Ovary (tissue), 9 donors: ENCODE measurements around the gene CNRIP1. TPM values are rescaled to one million over a fixed set of nuclear protein-coding genes. Genes with fewer than 3 reads are reported as not detected.
A peak's percentile ranks its signal among the peaks of the same experiment; 100 is the strongest.

Source experiments
- DNase-seq, 5 donors: peaks; one replicate each; pipeline ENCODE4 v3.0.0-alpha.2; 2019 to 2020
- H3K27ac ChIP-seq, 2 donors: fragments of 200-600 bp; one replicate each; pipeline versions ENCODE4 v1.5.1 to v1.8.0; 2019 to 2022
- H3K27me3 ChIP-seq: fragments of 200-600 bp; one replicate; pipeline ENCODE4 v1.8.0; 2022
- H3K36me3 ChIP-seq: fragments of 200-600 bp; sonication (generic); one replicate; pipeline ENCODE4 v1.5.1; 2019
- H3K4me1 ChIP-seq: one replicate; pipeline ENCODE4 v1.8.1; 2013; ENCODE audit warnings: mild to moderate bottlenecking, moderate library complexity; ENCODE audit not compliant: insufficient read depth
- H3K4me3 ChIP-seq: fragments of 200-600 bp; sonication (generic); one replicate; pipeline ENCODE4 v1.5.1; 2017
- H3K9me3 ChIP-seq, 2 donors: fragments of 200-600 bp in 1 of 2; sonication (generic) in 1 of 2; one replicate each; pipeline versions ENCODE4 v1.5.1 to v1.8.1; 2013 to 2019; ENCODE audit warnings: mild to moderate bottlenecking in 1 of 2, moderate library complexity in 1 of 2
- EP300 ChIP-seq: sonication (generic); formaldehyde crosslinking; IDR thresholded peaks from one replicate; pipeline ENCODE4 v1.6.1; 2017; ENCODE audit warnings: antibody characterized with exemption
- POLR2A ChIP-seq: fragments of 450-650 bp; IDR thresholded peaks from one replicate; pipeline ENCODE4 v1.6.1; 2017; ENCODE audit warnings: antibody characterized with exemption, mild to moderate bottlenecking, moderate library complexity
- WGBS, 3 donors: extraction: QIAGEN DNeasy Blood & Tissue Kit in 1 of 3; methylation state at CpG; one replicate each; pipeline versions ENCODE4 v1.1.5 to v1.1.7; 2013 to 2017; 5-methylcytosine and 5-hydroxymethylcytosine counted together
- intact Hi-C, 4 donors: fragments of 100-400 bp; cut with DNase I; formaldehyde crosslinking; loops; one replicate each; pipeline versions ENCODE4 v1.11.0 to v1.15.1; 2022 to 2023
- polyA plus RNA-seq, 2 donors: library from polyadenylated mRNA; stranded (reverse); fragments of 200-250 nt in 1 of 2; fragments of 350-450 nt in 1 of 2; fragmentation: Illumina TruSeq in 1 of 2; extraction: RNeasy Lipid Tissue Mini Kit (QIAGEN cat#74804) in 1 of 2; gene quantifications; one replicate each; pipeline ENCODE4 v1.2.3, GENCODE V29; 2013 to 2014
- total RNA-seq, 7 donors: library from RNA; depleted of rRNA in 2 of 7; stranded (reverse); fragments of >200 nt in 2 of 7; fragmentation: NEBNext Ultra II Directional in 3 of 7; extraction: Animal tissue kit (Norgen Biotek cat#: 25700) in 3 of 7; gene quantifications; one replicate each; pipeline versions ENCODE4 v1.1.0 to v1.2.4, GENCODE V29; 2016 to 2023
- TF ChIP-seq, protein P1 (sequence below), 3 donors: fragments of 450-650 bp in 2 of 3; fragments of 200-600 bp in 1 of 3; IDR thresholded peaks; one replicate each; pipeline versions ENCODE4 v1.5.1 to v1.8.0; 2016 to 2022; ENCODE audit warnings: antibody characterized with exemption in 3 of 3, mild to moderate bottlenecking in 1 of 3
- donor health status: DM: no; HTN: no; CAD: no; lungs with moderate emphysema.
- donor health status: DM: no; HTN: no; CAD: no.
- donor health status: Bipolar disorder and iron deficiency.
- donor health status: DM: yes; HTN: yes; CAD: no.
- donor health status: DM: no; HTN: no; CAD: no.
- donor health status: DM: yes; HTN: yes; CAD: no.

Gene CNRIP1
- total and polyA plus RNA-seq, 9 donors = 29.8 to 95.5 (median 50.2) TPM

DNA sequence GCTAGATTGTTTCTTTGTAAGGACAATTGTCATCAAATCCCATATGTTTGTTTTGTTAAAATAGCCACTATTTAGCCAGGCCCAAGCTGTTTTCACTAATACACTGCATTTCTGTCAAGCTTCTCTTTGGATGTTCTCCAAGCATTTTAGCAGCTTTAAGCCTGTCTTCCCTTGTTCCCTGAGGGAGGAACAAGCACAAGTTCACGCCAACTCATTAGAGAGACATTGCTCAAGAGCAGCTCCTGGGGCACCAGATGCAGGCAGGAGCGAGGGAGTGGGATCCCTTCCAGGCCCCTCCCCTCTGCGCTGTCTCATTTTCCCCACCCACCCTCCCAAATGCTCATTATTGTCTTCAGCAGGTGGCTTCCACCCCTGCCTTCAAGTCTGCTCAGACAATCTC lies 34.9 kb downstream of the CNRIP1 start:
- no peak for TF ChIP-seq EP300
- TF ChIP-seq POLR2A = no peak
- TF ChIP-seq, protein P1, sequence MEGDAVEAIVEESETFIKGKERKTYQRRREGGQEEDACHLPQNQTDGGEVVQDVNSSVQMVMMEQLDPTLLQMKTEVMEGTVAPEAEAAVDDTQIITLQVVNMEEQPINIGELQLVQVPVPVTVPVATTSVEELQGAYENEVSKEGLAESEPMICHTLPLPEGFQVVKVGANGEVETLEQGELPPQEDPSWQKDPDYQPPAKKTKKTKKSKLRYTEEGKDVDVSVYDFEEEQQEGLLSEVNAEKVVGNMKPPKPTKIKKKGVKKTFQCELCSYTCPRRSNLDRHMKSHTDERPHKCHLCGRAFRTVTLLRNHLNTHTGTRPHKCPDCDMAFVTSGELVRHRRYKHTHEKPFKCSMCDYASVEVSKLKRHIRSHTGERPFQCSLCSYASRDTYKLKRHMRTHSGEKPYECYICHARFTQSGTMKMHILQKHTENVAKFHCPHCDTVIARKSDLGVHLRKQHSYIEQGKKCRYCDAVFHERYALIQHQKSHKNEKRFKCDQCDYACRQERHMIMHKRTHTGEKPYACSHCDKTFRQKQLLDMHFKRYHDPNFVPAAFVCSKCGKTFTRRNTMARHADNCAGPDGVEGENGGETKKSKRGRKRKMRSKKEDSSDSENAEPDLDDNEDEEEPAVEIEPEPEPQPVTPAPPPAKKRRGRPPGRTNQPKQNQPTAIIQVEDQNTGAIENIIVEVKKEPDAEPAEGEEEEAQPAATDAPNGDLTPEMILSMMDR (IDR thresholded peaks at IDR 0.05) = no peak
- H3K27ac ChIP-seq = no peak overlapping the region
- no peaks in the 10 kb centered on the region for H3K9me3 ChIP-seq
- no peak overlapping the region for H3K4me3 ChIP-seq
- 27 to 34% (median 32%) methylated on average over 3 of the region's 3 CpGs for WGBS, 3 donors
- H3K4me1 ChIP-seq = no peaks in the 10 kb centered on the region
- intact Hi-C loops = loop anchor here (5.0 to 10.0 kb wide), 2 partner anchors 160 to 163 kb away; no protein-coding TSS in a partner anchor
- H3K27me3 ChIP-seq = no peaks in the 10 kb centered on the region
- no peaks in the 10 kb centered on the region for H3K36me3 ChIP-seq
- DNase-seq = peak; percentile 27 to 63 (median 33)

DNA sequence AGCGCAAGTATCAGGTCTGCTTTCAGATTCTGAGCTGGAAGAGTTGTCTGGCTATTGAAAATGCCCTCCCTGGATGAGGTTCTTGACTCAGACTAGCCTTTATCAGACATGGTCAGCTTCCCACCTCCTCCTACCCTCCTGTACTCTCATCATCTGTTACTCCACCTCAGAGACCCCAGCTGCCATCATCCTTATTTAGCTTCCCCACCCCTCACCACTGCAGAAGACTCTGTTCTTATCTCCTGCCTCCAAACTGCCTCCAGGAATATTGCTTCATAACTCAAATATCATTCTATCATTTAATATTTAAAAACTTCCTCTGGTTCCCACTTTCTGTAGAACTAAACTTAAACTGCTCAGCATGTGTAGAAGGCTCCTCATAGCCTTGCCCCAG lies 36.3 kb downstream of the CNRIP1 start:
- no peak overlapping the region for H3K4me3 ChIP-seq
- WGBS, 3 donors = 95 to 100% (median 97%) methylated on average over 1 of the region's 1 CpG
- TF ChIP-seq EP300 (no peak), POLR2A (no peak)
- TF ChIP-seq, protein P1 (IDR thresholded peaks at IDR 0.05) = no peak
- intact Hi-C loops = loop anchor here (5.0 to 10.0 kb wide), 2 partner anchors 159 to 161 kb away; no protein-coding TSS in a partner anchor
- no peak overlapping the region for H3K27ac ChIP-seq
- H3K36me3 ChIP-seq = no peaks in the 10 kb centered on the region
- H3K9me3 ChIP-seq = no peaks in the 10 kb centered on the region
- H3K27me3 ChIP-seq = no peaks in the 10 kb centered on the region
- no peak for DNase-seq
- H3K4me1 ChIP-seq = no peaks in the 10 kb centered on the region

DNA sequence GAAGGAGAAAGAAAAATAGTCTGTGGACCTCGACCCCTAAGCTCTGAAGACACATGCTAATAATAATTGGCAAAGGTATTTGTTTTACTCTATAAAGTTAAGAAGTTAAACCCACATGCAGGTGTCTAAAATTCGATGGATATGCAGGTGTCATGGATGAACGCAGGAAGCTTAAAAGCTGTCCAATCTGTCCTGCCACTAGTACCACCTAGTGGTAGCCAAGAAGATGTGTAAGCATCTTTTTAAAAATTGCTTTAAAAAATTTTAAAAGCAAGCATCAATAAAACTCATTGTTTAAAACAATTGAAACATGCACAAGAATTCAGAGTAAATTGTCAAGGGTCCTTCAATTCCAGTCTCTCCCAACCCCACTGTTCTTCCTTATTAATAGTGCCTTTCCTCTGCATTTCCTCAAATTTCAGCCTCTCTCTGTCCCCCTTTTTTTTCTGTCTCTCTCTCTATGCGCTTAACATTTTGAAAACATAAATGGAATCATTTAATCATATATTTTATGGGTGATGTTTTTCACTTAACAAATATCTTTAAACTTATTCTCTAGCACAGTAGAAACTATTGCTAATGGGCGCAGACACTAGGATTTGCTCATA lies 36.8 kb downstream of the CNRIP1 start:
- Histone ChIP-seq H3K4me3 (no peak overlapping the region), H3K4me1 (no peaks in the 10 kb centered on the region), H3K27ac (no peak overlapping the region), H3K9me3 (no peaks in the 10 kb centered on the region), H3K36me3 (no peaks in the 10 kb centered on the region), H3K27me3 (no peaks in the 10 kb centered on the region)
- TF ChIP-seq EP300 (no peak), POLR2A (no peak)
- TF ChIP-seq, protein P1 (IDR thresholded peaks at IDR 0.05) = peak; percentile 37 to 55 (median 47)
- no peak for DNase-seq
- WGBS, 3 donors = 38 to 41% (median 39%) methylated on average over 5 of the region's 5 CpGs
- intact Hi-C loops = loop anchor here (5.0 to 10.0 kb wide), 2 partner anchors 158 to 161 kb away; no protein-coding TSS in a partner anchor

DNA sequence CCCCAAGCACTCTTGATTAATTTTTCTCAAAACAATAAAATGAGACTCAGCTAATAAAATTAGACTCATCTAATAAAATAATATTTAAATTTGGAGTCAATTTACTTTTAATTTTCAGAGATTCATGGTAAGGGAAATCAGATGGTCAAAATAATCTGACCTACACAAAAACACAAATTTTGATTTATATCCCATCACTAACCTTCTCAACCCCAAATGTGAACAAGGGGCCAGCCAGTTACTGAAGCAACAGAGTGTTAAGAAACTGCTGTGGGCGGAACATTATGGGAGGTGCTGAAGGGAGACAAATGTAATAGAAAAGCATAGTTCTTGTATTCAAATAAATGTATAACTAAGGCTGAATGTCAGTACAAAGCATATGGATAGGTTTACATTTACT lies 39.0 kb downstream of the CNRIP1 start:
- Histone ChIP-seq H3K9me3 (no peaks in the 10 kb centered on the region), H3K4me1 (no peaks in the 10 kb centered on the region), H3K27me3 (no peaks in the 10 kb centered on the region), H3K36me3 (no peaks in the 10 kb centered on the region), H3K4me3 (no peak overlapping the region), H3K27ac (no peak overlapping the region)
- TF ChIP-seq POLR2A (no peak), EP300 (no peak)
- TF ChIP-seq, protein P1 (IDR thresholded peaks at IDR 0.05) = no peak
- DNase-seq = no peak
- intact Hi-C loops = loop anchor here (5.0 to 10.0 kb wide), 2 partner anchors 156 to 158 kb away; no protein-coding TSS in a partner anchor
- 86 to 90% (median 87%) methylated on average over 1 of the region's 1 CpG for WGBS, 3 donors
